DMS 273 treated with DMSO at 0.1 percent for 48 hours (cell line): ENCODE measurements around the gene AEBP1.
A peak's percentile ranks its signal among the peaks of the same experiment; 100 is the strongest.

Source experiments
- DNase-seq: peaks from one replicate; lab custom pipeline; 2025; lab: John Stamatoyannopoulos, UW

Gene AEBP1

GRCh38 chr7:44104860-44105771, 971 bp downstream of the AEBP1 start:
- no peak for DNase-seq

- no peak for DNase-seq
Measured at GRCh38 chr7:44105832-44106231, 1.7 kb downstream of the AEBP1 start.

DNA sequence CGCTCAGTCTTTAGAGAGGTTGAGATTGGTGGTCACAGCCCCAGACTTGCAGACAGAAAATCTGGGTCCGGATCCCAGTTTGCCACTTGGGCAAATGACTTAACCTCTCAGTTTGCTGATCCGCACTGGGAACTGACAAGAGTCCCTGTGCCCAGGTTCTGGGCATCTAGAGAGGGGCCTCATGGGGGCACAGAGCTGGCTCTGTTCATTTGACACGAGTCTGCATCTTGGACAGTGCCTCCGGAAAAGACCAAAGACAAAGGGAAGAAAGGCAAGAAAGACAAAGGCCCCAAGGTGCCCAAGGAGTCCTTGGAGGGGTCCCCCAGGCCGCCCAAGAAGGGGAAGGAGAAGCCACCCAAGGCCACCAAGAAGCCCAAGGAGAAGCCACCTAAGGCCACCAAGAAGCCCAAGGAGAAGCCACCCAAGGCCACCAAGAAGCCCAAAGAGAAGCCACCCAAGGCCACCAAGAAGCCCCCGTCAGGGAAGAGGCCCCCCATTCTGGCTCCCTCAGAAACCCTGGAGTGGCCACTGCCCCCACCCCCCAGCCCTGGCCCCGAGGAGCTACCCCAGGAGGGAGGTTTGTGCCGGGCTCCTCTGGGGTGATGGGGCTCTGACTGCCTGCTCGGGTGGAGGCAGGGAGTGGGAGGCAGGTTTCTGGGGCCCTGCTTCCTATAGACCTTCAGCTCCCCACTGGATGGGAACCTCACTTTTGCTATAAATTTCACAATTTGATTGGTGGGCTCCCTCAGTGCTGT, 2.3 kb downstream of the AEBP1 start:
- no peak for DNase-seq

DNA sequence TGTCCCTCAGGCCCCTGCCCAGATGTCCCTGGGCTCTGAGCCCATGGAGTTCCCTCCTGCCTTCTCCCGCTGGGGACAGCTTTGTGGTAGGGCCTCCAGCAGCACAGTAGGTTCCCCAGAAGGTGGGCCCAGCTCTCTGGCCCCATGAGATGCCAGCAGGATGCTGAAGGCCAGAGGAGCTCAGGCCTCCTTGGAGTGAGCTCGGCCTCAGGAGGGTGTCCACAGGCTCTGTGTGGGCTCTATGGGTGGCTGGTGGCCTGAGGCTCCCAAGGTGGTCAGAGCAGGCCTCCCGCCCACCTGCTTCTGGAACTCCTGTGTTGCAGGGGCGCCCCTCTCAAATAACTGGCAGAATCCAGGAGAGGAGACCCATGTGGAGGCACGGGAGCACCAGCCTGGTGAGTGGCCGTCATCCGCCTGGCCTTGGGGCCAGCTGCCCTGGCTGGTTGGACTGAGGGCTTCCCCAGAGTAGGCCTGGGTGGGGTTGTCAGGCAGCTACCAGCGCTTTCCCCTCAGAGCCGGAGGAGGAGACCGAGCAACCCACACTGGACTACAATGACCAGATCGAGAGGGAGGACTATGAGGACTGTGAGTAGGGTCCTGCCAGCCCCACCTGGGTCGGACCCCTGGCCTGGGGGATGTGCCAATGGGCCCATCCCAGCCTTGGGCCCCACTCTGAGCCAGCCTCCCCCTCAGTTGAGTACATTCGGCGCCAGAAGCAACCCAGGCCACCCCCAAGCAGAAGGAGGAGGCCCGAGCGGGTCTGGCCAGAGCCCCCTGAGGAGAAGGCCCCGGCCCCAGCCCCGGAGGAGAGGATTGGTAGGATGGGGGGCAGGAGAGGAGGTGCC, 3.2 kb downstream of the AEBP1 start:
- DNase-seq = no peak

DNA sequence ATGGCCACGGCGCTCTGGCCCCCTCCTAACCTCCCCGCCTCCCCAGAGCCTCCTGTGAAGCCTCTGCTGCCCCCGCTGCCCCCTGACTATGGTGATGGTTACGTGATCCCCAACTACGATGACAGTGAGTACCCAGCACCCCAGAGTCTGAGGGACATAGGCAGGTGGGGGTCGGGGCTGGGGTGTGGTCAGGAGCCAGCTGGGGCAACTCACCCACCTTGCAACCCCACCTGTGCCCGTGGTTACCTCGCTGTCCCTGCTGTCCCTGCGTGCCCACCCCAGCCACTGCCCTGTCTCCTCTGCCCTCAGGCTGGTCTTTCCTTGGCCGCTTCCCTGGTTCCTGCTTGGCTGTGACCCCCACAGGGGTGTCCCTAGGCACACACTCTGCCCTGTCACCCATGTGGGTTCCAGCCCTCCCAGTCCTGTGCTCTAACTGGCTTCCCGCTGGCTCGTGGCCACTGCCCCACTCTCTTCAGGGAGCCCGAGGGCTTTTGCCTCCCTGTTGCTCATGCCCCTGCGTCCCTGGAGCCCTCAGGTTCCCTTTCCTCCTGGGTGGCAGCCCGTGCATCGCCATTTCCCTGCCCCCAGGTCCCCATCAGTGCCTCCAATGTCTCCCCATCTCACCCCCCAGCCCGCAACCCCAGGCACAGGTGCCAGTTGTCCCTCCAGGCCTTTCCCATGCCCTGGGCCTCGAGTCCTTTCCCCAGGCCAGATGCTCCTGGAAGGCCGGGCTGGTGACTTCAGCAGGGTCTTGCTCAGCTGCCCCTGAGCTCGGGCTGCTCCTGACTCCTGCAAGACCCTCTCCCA, 4.0 kb downstream of the AEBP1 start:
- no peak for DNase-seq

- DNase-seq = no peak
Measured at GRCh38 chr7:44108768-44109750, 4.9 kb downstream of the AEBP1 start.

DNA sequence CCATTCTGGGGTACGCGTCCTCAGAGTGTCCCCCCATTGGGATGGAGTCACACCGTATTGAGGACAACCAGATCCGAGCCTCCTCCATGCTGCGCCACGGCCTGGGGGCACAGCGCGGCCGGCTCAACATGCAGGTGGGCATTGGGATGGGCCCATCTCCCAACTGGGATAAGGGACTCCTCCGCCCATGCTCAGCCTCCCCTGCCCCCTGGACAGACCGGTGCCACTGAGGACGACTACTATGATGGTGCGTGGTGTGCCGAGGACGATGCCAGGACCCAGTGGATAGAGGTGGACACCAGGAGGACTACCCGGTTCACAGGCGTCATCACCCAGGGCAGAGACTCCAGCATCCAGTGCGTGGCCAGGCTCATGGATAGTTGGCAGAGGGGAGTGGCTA, 5.8 kb downstream of the AEBP1 start:
- no peak for DNase-seq

- DNase-seq = no peak
Measured at GRCh38 chr7:44110719-44111635, 6.8 kb downstream of the AEBP1 start.

- DNase-seq = peak; percentile 22
Measured at GRCh38 chr7:44111761-44112160, 7.6 kb downstream of the AEBP1 start.

- DNase-seq = peak; percentile 70
Measured at GRCh38 chr7:44112231-44112996, 8.3 kb downstream of the AEBP1 start.

DNA sequence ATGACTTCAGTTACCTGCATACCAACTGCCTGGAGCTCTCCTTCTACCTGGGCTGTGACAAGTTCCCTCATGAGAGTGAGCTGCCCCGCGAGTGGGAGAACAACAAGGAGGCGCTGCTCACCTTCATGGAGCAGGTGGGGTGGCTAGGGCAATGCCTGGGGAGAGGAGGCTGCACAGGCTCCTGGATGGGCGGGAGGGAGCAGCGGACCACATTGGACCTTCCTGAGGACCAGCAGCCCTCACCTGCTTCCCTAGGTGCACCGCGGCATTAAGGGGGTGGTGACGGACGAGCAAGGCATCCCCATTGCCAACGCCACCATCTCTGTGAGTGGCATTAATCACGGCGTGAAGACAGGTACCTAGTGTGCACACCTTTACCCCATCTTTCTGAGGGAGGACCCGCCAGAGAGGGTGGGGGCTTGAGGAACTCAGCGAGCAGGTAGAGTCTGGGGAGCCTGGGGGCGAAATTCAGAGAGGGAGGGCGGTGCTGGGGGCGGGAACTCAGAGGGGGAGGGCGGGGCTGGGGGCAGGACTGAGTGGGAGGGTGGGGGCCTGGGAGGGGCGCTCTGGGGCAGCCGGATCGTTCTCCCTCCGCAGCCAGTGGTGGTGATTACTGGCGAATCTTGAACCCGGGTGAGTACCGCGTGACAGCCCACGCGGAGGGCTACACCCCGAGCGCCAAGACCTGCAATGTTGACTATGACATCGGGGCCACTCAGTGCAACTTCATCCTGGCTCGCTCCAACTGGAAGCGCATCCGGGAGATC, 9.0 kb downstream of the AEBP1 start:
- no peak for DNase-seq

- DNase-seq = no peak
Measured at GRCh38 chr7:44113764-44114354, 9.7 kb downstream of the AEBP1 start.

- DNase-seq = peak; percentile 39
Measured at GRCh38 chr7:44114586-44115310, 10.6 kb downstream of the AEBP1 start.

GRCh38 chr7:44116087-44116788, 12.1 kb downstream of the AEBP1 start:
- no peak for DNase-seq

GRCh38 chr7:44116789-44117666, 12.9 kb downstream of the AEBP1 start:
- DNase-seq = no peak
